ENCODE measurements around the gene DBX1.
"Not testable (repeated sequence)": the region's sequence is repeated elsewhere in the genome, so short reads cannot be mapped to it uniquely, and the experiment has no call there.

The DBX1 gene

GRCh38 chr11:20161923-20162744, 1.9 kb upstream of the DBX1 start:
- in situ Hi-C loops (cut with MboI; ENCODE audit: low sequenced_read_pairs) = no loop called here

GRCh38 chr11:20161230-20161918, 1.1 kb upstream of the DBX1 start:
- in situ Hi-C loops (cut with MboI; ENCODE audit: low sequenced_read_pairs) = no loop called here

DNA sequence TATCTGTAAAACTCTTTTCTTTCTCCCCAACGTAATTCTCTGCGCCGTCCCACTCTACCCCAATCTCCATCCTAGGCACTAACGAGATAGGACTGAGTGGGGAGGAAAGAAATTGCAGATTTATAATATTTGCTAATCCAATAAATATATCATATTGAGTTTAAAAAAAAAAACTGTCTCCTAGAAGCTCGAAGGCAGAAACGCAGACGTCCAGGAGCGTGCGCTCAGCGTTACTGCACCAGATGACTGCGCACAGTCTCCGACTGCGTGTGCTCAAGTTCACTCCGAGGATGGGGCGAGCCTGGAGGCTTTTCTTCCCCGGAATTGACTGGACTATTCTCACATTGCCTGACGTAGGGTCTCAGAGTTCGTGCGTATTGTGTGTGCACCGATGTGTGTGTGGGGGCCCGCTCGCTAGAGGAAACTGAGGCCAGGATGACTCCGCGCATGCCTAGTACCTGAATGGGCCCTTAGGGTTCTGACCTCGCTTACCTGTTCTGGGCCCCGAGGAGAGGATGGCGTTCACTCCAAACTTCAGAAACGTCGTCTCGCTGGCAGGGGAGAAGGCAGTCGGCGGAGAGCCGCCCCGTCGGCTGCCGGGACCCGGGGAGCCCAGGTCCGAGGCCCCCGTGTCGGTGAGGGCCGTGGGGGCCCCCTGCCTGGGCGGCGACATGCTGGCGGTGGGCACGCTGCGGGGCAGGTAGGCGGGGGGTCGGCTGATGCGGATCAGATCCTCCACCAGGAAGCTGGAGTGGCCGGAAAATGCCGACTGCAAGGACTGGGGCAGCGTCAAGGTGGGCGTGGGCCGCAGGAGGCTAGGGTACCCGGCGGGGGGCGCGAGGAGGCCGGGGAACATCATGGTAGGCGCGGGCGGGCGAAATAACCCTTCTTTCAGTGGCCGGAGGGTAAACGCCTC, 551 bp downstream of the DBX1 start:
- in situ Hi-C loops (cut with MboI; ENCODE audit: low sequenced_read_pairs) = no loop called here

DNA sequence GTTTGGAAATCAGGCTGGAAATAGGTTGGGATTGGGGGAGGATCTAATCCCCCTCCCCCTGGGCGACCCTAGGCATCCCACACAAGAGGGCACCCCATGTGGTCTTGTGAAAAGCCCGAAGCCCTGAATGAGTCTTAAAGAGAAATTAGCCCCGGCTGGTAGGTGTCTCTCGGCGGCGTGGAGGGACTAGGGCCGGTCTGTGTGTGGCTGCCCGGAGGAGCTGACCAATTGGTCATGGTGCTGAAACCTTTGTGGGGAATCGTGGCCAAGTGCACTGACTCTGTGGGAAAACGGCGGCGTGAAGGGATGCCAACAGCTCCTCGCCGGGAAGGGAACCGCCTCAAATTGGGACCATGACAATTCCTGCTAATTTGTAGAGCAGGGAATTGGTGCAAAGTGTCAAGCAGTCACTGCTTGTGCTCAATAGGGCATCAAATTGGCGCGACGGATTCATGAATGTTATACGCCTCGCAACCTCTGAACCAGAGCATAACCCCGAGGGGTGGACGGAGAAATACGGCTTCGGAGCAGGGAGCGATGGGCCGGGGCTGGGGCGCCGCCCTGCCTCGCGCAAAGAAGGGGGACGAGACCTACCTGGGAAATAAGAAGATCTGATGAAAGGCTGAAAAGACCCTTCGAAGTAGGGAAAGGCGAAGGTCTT, 1.5 kb downstream of the DBX1 start:
- in situ Hi-C loops (cut with MboI; ENCODE audit: low sequenced_read_pairs) = no loop called here

- in situ Hi-C loops (cut with MboI; ENCODE audit: low sequenced_read_pairs) = no loop called here
Measured at GRCh38 chr11:20157728-20158127, 2.5 kb downstream of the DBX1 start.

DNA sequence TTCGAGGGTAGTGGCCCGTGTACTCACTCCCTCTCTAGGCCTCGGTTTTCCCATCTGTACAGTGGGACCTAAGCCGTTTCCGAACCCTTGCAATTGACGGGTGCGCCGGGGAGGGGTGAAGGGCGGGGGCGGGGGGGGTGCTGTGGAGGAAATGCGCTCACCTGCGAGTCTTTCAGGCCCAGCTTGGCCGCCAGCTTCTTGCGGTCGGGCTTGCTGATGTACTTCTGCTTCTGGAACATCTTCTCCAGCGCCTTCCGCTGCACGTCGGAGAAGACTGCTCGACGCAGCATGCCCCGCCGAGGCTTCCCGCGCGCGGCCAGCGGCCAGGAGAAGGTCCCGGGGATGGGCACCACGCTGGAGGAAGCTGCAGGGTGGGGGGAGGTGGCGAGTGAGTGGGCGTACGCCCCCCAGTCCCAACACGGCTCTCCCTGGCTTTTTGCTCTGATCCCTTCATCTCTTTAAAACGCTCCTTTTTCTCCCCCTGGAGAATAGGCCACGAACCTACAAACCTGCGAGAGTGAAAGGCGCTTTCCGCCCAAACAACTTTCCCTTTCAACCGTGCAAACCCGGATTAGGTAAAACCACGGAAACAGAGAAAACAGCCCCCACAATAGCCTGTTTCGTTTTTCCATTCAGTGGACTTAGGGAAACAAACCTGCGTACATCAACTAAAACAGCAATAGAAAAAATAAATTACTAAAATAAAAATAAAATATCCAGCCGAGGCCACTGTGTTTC, 3.2 kb downstream of the DBX1 start:
- in situ Hi-C loops (cut with MboI; ENCODE audit: low sequenced_read_pairs) = no loop called here

GRCh38 chr11:20156280-20156875, 3.9 kb downstream of the DBX1 start:
- in situ Hi-C loops (cut with MboI; ENCODE audit: low sequenced_read_pairs) = no loop called here

DNA sequence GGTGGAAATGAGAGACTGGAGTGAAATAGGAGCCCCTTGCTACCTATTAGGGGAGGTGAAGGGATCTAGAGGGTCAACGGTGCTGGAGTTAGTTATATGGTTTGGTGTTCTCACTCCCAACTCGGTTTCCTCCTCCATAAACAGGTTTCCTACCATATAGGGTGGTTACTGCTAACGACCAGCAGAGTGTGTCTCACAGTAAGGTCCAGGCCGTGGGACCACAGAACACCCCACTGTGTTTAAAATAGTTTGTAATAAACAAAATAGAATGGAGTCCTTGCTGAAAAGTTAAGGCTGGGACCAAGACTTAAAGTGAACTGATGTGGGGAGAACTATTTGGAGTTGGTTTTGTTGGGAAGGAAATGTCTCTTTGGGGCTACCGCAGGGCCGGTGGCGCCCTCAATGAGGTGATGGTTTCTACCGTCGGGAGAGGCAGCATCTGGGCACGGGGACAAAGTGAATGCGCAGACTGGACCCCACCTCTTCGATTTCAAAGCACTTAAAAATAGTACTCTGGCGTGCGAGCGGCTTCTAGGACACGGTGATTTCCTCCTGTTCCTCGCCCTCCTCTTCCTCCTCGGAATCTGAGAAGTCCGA, 4.5 kb downstream of the DBX1 start:
- in situ Hi-C loops (cut with MboI; ENCODE audit: low sequenced_read_pairs) = no loop called here

- in situ Hi-C loops (cut with MboI; ENCODE audit: low sequenced_read_pairs) = no loop called here
Measured at GRCh38 chr11:20154381-20154780, 5.9 kb downstream of the DBX1 start.

- in situ Hi-C loops (cut with MboI; ENCODE audit: low sequenced_read_pairs) = no loop called here
Measured at GRCh38 chr11:20138707-20139106, 21.6 kb downstream of the DBX1 start.

GRCh38 chr11:20137637-20138036, 22.6 kb downstream of the DBX1 start:
- in situ Hi-C loops (cut with MboI; ENCODE audit: low sequenced_read_pairs) = no loop called here

GRCh38 chr11:20134991-20135736, 25.1 kb downstream of the DBX1 start:
- in situ Hi-C loops (cut with MboI; ENCODE audit: low sequenced_read_pairs) = no loop called here

DNA sequence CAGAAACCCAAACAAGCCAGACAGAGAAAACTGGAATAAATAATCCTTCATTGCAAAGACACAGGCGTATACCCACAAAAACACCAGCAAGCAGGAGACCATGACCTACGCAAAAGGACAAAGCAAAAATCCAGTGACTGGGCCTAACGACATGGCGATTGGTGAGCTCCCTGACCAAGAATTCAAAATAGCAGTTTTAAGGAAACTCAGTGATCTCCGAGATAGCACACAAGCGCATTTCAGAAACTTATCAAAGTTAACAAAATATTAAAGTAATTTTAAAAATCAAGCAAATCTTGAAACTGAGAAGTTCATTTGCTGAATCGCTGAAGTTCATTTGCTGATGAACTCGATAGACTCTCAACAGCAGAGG, 27.6 kb downstream of the DBX1 start:
- in situ Hi-C loops (cut with MboI; ENCODE audit: low sequenced_read_pairs) = no loop called here

DNA sequence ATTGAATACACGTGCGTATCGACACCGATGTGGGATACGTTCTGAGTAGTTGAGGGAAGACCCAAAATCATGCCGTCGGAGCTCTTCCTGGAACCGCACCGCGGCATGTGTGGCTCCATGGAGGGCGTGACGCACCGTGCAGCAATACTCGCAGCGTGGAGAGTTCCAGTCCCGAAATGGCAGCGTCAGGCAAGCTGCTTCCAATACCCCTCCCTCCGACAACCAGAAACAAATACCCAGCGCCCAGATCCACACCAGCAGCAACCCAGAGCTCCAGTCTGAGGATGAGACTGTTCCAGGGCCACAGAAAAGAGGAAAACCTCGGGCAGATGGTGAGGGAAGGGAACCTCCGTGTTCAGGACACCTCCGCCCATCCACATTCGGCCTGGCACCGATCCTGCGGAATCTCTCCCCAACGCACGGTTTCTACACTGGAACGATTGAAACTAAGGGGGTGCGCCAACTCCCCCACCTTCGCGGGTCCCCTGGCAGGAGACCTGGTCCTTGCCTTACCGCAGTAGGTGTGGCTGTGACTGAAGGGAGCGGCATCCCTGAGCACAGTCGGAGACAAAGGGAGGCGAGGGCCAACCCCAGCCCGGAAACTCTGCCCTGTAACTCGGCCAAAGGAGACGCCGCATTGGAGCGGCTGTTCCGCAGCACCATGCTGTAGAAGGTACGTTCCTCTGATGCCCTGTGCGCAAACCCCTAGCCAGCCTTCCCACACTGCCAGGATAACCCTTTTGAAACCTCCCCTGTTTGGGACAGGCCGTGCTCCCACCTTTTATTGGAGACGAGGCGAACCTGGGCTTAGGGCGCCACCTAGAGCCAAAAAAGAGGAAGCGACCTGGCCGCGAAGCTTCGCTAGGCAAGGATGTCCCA, 28.2 kb downstream of the DBX1 start:
- in situ Hi-C loops (cut with MboI; ENCODE audit: low sequenced_read_pairs) = no loop called here

DNA sequence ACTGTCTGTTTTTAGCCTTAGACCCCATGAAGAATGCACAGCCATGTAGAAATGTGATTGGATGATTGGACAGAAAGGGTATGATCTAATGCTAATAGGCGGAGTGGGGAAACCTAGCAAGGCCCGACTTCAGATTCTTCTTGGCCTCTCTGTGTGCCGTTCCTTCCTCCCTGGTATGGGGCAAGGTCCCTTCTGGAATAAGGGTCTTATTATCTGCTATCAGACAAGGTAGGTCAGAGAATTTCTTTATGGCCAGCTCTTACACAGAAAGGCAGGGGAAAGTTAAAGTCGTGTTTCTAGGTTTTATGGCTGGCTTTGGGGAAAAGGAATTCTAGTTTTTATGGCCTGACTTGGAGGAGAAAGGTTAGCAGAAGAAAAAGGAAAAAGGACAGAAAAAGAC, 30.6 kb downstream of the DBX1 start:
- in situ Hi-C loops (cut with MboI; ENCODE audit: low sequenced_read_pairs) = no loop called here

GRCh38 chr11:20128528-20128825, 31.8 kb downstream of the DBX1 start:
- in situ Hi-C loops (cut with MboI; ENCODE audit: low sequenced_read_pairs) = not testable (repeated sequence)

- in situ Hi-C loops (cut with MboI; ENCODE audit: low sequenced_read_pairs) = no loop called here
Measured at GRCh38 chr11:20127671-20128527, 32.4 kb downstream of the DBX1 start.
